Embryonic facial prominence (tissue), 1 donor: ENCODE data around the gene TRAF3IP3.

ENCODE experiments used
- DNase-seq: peaks from one replicate; pipeline ENCODE4 v3.0.0-alpha.2; 2016; ENCODE audit errors: extremely low spot score

TRAF3IP3 gene

GRCh38 chr1:209755926-209756614, at the start of gene TRAF3IP3:
Gene TRAF3IP3 (plus strand): TSS chr1:209756053. CDS start chr1:209760040, 3,987 bp downstream.
- DNase-seq: no peak

GRCh38 chr1:209706622-209707021, 49.2 kb upstream of the TRAF3IP3 start:
- no peak for DNase-seq

GRCh38 chr1:209707308-209707707, 48.5 kb upstream of the TRAF3IP3 start:
- no peak for DNase-seq

- DNase-seq: no peak
Measured at GRCh38 chr1:209708297-209708696, 47.6 kb upstream of the TRAF3IP3 start.

GRCh38 chr1:209710093-209710492, 45.8 kb upstream of the TRAF3IP3 start:
- DNase-seq: no peak

- no peak for DNase-seq
Measured at GRCh38 chr1:209710847-209711246, 45.0 kb upstream of the TRAF3IP3 start.

- no peak for DNase-seq
Measured at GRCh38 chr1:209714338-209714737, 41.5 kb upstream of the TRAF3IP3 start.

GRCh38 chr1:209715314-209715713, 40.5 kb upstream of the TRAF3IP3 start:
- no peak for DNase-seq

GRCh38 chr1:209717818-209718217, 38.0 kb upstream of the TRAF3IP3 start:
- DNase-seq: no peak

- DNase-seq: no peak
Measured at GRCh38 chr1:209720326-209720725, 35.5 kb upstream of the TRAF3IP3 start.

- no peak for DNase-seq
Measured at GRCh38 chr1:209720826-209721225, 35.0 kb upstream of the TRAF3IP3 start.

GRCh38 chr1:209721323-209721722, 34.5 kb upstream of the TRAF3IP3 start:
- DNase-seq: no peak

- no peak for DNase-seq
Measured at GRCh38 chr1:209723265-209723664, 32.6 kb upstream of the TRAF3IP3 start.

- DNase-seq: no peak
Measured at GRCh38 chr1:209723756-209724693, 31.8 kb upstream of the TRAF3IP3 start.

GRCh38 chr1:209727286-209727685, 28.6 kb upstream of the TRAF3IP3 start:
- DNase-seq: no peak

- DNase-seq: no peak
Measured at GRCh38 chr1:209727785-209728184, 28.1 kb upstream of the TRAF3IP3 start.

GRCh38 chr1:209728466-209728865, 27.4 kb upstream of the TRAF3IP3 start:
- no peak for DNase-seq

GRCh38 chr1:209729436-209729835, 26.4 kb upstream of the TRAF3IP3 start:
- no peak for DNase-seq

- no peak for DNase-seq
Measured at GRCh38 chr1:209732725-209733124, 23.1 kb upstream of the TRAF3IP3 start.

GRCh38 chr1:209733409-209734192, 22.3 kb upstream of the TRAF3IP3 start:
- DNase-seq: no peak

- DNase-seq: no peak
Measured at GRCh38 chr1:209736490-209737117, 19.2 kb upstream of the TRAF3IP3 start.

- no peak for DNase-seq
Measured at GRCh38 chr1:209737118-209737505, 18.7 kb upstream of the TRAF3IP3 start.
